ENCODE measurements around the gene PLCB1.
"Not testable (repeated sequence)": the region's sequence is repeated elsewhere in the genome, so short reads cannot be mapped to it uniquely, and the experiment has no call there.

PLCB1 gene

DNA sequence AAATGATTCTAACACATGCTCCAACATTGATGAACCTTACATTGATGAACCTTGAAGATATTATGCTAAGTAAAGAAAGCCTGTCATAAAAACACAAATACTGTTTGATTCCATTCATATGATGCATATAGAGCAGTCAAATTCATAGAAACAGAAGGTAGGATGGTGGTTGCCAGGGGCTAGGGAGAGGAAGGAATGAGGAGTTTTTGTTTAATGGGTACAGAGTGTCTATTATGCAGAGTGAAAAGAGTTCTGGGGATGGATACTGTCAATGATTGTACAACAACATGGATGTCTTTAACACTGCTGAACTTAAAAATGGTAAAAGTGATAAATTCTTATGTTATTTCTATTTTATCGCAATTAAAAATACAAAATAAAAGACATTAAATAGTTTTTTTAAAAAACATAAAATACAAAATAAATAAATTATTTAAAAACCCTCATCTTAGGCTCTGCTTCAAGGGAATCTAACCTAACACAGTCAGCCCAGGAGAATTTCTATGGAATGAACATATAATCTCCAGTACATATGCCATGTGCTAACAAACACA is 451.0 kb downstream of the PLCB1 start:
- H3K36me3 ChIP-seq (ENCODE audit: control insufficient read depth, insufficient read depth, low read length): no peaks in the 10 kb centered on the region
- no peaks in the 10 kb centered on the region for H3K9me3 ChIP-seq (ENCODE audit: control insufficient read depth, insufficient read depth, low read depth, low read length)
- H3K4me1 ChIP-seq (ENCODE audit: control insufficient read depth, insufficient read depth, low read length): no peaks in the 10 kb centered on the region; the same call in 1 of the 2 replicates
- no peak overlapping the region for H3K27ac ChIP-seq (ENCODE audit: low read depth, low read length)
- H3K4me3 ChIP-seq (ENCODE audit: low read depth, low read length): no peak overlapping the region
- no peak overlapping the region for H3K9ac ChIP-seq (ENCODE audit: low read length)
- H3K27me3 ChIP-seq (ENCODE audit: control insufficient read depth, insufficient read depth, low read length): no peaks in the 10 kb centered on the region

- Histone ChIP-seq H3K9me3 (ENCODE audit: control insufficient read depth, insufficient read depth, low read depth, low read length) (no peaks in the 10 kb centered on the region), H3K27me3 (ENCODE audit: control insufficient read depth, insufficient read depth, low read length) (no peaks in the 10 kb centered on the region), H3K4me1 (ENCODE audit: control insufficient read depth, insufficient read depth, low read length) (no peaks in the 10 kb centered on the region; the same call in 1 of the 2 replicates), H3K4me3 (ENCODE audit: low read depth, low read length) (no peak overlapping the region), H3K27ac (ENCODE audit: low read depth, low read length) (no peak overlapping the region), H3K9ac (ENCODE audit: low read length) (no peak overlapping the region), H3K36me3 (ENCODE audit: control insufficient read depth, insufficient read depth, low read length) (no peaks in the 10 kb centered on the region)
Observed at GRCh38 chr20:8583566-8584043, 451.5 kb downstream of the PLCB1 start.

GRCh38 chr20:8587251-8587650 is 455.2 kb downstream of the PLCB1 start:
- Histone ChIP-seq H3K4me3 (ENCODE audit: low read depth, low read length) (no peak overlapping the region), H3K4me1 (ENCODE audit: control insufficient read depth, insufficient read depth, low read length) (no peaks in the 10 kb centered on the region; the same call in 1 of the 2 replicates), H3K9me3 (ENCODE audit: control insufficient read depth, insufficient read depth, low read depth, low read length) (no peaks in the 10 kb centered on the region), H3K27ac (ENCODE audit: low read depth, low read length) (no peak overlapping the region), H3K36me3 (ENCODE audit: control insufficient read depth, insufficient read depth, low read length) (no peaks in the 10 kb centered on the region), H3K9ac (ENCODE audit: low read length) (no peak overlapping the region), H3K27me3 (ENCODE audit: control insufficient read depth, insufficient read depth, low read length) (no peaks in the 10 kb centered on the region)

GRCh38 chr20:8587810-8588209 is 455.7 kb downstream of the PLCB1 start:
- Histone ChIP-seq H3K9me3 (ENCODE audit: control insufficient read depth, insufficient read depth, low read depth, low read length) (no peaks in the 10 kb centered on the region), H3K9ac (ENCODE audit: low read length) (no peak overlapping the region), H3K4me1 (ENCODE audit: control insufficient read depth, insufficient read depth, low read length) (no peaks in the 10 kb centered on the region; the same call in 1 of the 2 replicates), H3K27me3 (ENCODE audit: control insufficient read depth, insufficient read depth, low read length) (no peaks in the 10 kb centered on the region), H3K4me3 (ENCODE audit: low read depth, low read length) (no peak overlapping the region), H3K36me3 (ENCODE audit: control insufficient read depth, insufficient read depth, low read length) (no peaks in the 10 kb centered on the region), H3K27ac (ENCODE audit: low read depth, low read length) (no peak overlapping the region)

- Histone ChIP-seq H3K4me3 (ENCODE audit: low read depth, low read length) (no peak overlapping the region), H3K27me3 (ENCODE audit: control insufficient read depth, insufficient read depth, low read length) (no peaks in the 10 kb centered on the region), H3K4me1 (ENCODE audit: control insufficient read depth, insufficient read depth, low read length) (no peaks in the 10 kb centered on the region), H3K36me3 (ENCODE audit: control insufficient read depth, insufficient read depth, low read length) (no peaks in the 10 kb centered on the region), H3K9me3 (ENCODE audit: control insufficient read depth, insufficient read depth, low read depth, low read length) (0 out of 2 replicates have a peak, but pooled peaks cover 4% of the 10 kb centered on the region), H3K27ac (ENCODE audit: low read depth, low read length) (no peak overlapping the region), H3K9ac (ENCODE audit: low read length) (no peak overlapping the region)
Observed at GRCh38 chr20:8589956-8590355, 457.9 kb downstream of the PLCB1 start.

DNA sequence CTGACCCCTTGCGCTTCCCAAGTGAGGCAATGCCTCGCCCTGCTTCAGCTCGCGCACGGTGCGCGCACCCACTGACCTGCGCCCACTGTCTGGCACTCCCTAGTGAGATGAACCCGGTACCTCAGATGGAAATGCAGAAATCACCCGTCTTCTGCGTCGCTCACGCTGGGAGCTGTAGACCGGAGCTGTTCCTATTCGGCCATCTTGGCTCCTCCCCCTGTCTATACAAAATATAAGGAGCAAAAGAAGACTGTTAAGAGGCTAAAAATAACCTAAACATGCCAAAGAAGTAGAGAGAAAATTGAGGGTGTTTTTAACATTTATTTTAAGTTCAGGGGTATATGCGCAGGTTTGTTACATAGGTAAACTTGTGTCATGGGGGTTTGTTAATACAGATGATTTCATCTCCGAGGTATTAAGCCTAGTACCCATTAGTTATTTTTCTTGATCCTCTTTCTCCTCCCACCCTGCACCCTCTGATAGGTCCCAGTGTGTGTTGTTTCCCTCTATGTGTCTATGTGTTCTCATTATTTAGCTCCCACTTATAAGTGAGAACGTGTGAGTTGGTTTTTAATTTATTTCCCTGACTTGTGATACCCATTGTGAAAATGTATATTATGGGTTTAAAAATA is 469.0 kb downstream of the PLCB1 start:
- H3K27ac ChIP-seq (ENCODE audit: low read depth, low read length); H3K27me3 ChIP-seq (ENCODE audit: control insufficient read depth, insufficient read depth, low read length): not testable (repeated sequence)

DNA sequence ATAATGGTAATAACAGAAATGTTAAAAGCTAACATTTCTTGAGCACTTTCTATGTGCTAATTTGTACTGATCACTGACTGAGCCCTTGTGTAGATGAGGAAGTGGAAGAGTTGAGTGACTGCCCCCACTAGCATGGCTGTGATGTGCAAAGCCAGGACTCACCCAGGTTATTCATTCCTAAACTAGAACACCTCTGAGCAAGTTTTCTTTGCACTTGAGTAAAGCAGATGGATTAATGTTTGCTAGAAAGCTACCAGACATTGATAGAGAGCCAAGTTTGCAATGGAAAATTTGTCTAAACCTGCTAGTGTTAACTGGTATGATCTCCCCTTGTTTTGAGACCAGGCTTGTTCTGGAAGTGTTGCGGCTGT is 469.5 kb downstream of the PLCB1 start:
- Histone ChIP-seq H3K9ac (ENCODE audit: low read length) (peak overlapping the region; percentile 50), H3K27me3 (ENCODE audit: control insufficient read depth, insufficient read depth, low read length) (no peaks in the 10 kb centered on the region), H3K36me3 (ENCODE audit: control insufficient read depth, insufficient read depth, low read length) (no peaks in the 10 kb centered on the region), H3K27ac (ENCODE audit: low read depth, low read length) (no peak overlapping the region), H3K9me3 (ENCODE audit: control insufficient read depth, insufficient read depth, low read depth, low read length) (no peaks in the 10 kb centered on the region), H3K4me3 (ENCODE audit: low read depth, low read length) (peak overlapping the region; percentile 50), H3K4me1 (ENCODE audit: control insufficient read depth, insufficient read depth, low read length) (peaks cover 5% of the 10 kb centered on the region)

More for the DNA sequence above, 469.0 kb downstream of the PLCB1 start:
- not testable (repeated sequence) for H3K36me3 ChIP-seq (ENCODE audit: control insufficient read depth, insufficient read depth, low read length); H3K4me1 ChIP-seq (ENCODE audit: control insufficient read depth, insufficient read depth, low read length); H3K9me3 ChIP-seq (ENCODE audit: control insufficient read depth, insufficient read depth, low read depth, low read length)
- Histone ChIP-seq H3K4me3 (ENCODE audit: low read depth, low read length) (peak overlapping the region; percentile 50), H3K9ac (ENCODE audit: low read length) (peak overlapping the region; percentile 50)

DNA sequence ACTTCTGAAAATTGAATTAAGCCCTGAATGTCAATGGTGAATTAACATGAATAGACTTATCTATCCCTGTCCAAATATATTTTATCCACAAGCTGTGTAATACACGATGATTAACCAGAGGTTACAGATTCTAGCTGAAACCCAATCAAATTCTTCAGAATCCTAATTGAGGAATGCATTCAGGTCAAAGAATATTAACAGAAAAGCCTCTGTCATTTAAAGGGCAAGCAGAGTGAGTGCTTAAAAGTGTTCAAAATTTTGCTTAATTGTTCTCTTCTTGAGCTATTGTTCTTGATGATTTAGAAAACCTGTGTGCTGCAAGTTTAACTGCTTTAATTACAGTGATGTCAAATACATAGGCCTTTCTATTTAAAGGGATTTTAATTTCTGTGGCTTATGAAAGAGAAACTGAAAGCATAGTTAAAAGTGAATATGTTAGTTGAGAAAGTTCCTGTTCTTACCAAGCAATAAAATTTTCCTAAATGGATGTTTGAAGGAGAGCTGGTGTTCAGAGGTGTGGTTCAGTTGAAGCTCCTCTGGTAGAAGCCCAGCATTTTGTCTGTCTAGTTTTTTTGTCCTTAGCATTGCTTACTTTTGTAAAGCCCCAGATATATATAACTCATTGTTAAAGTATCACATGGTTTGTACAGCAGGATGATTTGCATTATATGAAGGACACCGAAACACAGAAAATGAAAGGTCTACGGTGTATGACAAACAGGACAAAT is 470.5 kb downstream of the PLCB1 start:
- Histone ChIP-seq H3K4me3 (ENCODE audit: low read depth, low read length) (no peak overlapping the region), H3K36me3 (ENCODE audit: control insufficient read depth, insufficient read depth, low read length) (no peaks in the 10 kb centered on the region), H3K9me3 (ENCODE audit: control insufficient read depth, insufficient read depth, low read depth, low read length) (no peaks in the 10 kb centered on the region), H3K27ac (ENCODE audit: low read depth, low read length) (no peak overlapping the region), H3K27me3 (ENCODE audit: control insufficient read depth, insufficient read depth, low read length) (no peaks in the 10 kb centered on the region), H3K9ac (ENCODE audit: low read length) (no peak overlapping the region), H3K4me1 (ENCODE audit: control insufficient read depth, insufficient read depth, low read length) (peaks cover 5% of the 10 kb centered on the region)

DNA sequence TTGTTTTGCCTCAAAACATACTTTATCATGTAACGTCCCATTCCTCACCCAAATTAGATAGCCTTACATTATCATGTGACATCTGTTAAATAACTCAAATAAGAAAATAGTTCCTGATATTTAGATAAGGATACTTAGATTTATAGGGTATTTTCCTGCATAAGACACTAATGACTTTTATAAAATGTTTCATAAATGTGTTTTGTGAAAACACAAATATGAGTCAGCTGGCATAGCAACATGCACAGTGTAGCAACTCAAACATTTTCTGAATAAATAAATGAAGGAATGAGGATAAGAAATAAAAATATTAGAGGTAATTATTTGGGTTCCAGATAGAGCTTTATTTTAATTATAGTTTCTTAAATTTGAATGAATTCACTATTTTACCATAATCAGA is 476.4 kb downstream of the PLCB1 start:
- Histone ChIP-seq H3K27ac (ENCODE audit: low read depth, low read length) (no peak overlapping the region), H3K9me3 (ENCODE audit: control insufficient read depth, insufficient read depth, low read depth, low read length) (no peaks in the 10 kb centered on the region), H3K27me3 (ENCODE audit: control insufficient read depth, insufficient read depth, low read length) (no peaks in the 10 kb centered on the region), H3K4me1 (ENCODE audit: control insufficient read depth, insufficient read depth, low read length) (no peaks in the 10 kb centered on the region), H3K36me3 (ENCODE audit: control insufficient read depth, insufficient read depth, low read length) (no peaks in the 10 kb centered on the region), H3K9ac (ENCODE audit: low read length) (no peak overlapping the region), H3K4me3 (ENCODE audit: low read depth, low read length) (no peak overlapping the region)

DNA sequence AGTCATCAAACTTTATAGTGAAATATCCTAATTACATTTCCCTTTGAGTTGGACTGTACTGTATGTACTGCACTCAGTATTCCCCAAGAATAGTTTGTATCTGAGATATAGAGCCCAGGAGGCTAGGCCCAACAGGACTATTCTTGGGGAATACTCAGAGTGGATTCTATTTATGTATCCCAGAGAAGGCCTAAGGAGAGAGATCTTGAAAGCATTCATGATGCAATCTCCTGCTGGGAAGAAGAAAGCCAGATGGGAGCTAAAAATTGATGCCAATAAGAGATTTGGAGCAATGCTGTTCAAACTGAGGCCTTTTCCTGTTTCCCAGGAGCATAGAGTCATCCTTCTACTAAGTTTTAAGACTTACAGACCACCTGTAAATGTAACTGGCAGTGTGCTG is 484.7 kb downstream of the PLCB1 start:
- H3K4me1 ChIP-seq (ENCODE audit: control insufficient read depth, insufficient read depth, low read length): peaks cover 14% of the 10 kb centered on the region
- H3K36me3 ChIP-seq (ENCODE audit: control insufficient read depth, insufficient read depth, low read length): no peaks in the 10 kb centered on the region
- H3K27ac ChIP-seq (ENCODE audit: low read depth, low read length): no peak overlapping the region

DNA sequence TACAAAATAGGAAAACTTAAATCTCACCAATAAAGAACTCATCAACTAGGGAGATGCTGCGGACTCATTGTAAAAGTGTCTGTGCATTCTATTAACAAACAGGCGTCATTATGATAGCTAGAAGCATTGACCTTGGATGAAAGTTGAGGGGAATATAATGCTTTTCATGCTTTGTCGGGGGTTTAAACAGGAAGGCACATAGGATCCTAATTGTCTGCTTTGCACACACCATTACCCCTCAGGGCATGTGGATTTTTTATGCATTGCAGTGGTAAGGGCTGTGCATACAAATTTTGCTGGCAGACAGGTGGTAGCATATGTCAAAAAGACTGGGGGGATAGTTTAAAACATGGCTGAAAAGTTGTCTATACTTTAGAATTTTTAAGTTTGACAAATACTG is 488.9 kb downstream of the PLCB1 start:
- Histone ChIP-seq H3K27ac (ENCODE audit: low read depth, low read length) (no peak overlapping the region), H3K9me3 (ENCODE audit: control insufficient read depth, insufficient read depth, low read depth, low read length) (no peaks in the 10 kb centered on the region), H3K36me3 (ENCODE audit: control insufficient read depth, insufficient read depth, low read length) (no peaks in the 10 kb centered on the region), H3K27me3 (ENCODE audit: control insufficient read depth, insufficient read depth, low read length) (no peaks in the 10 kb centered on the region), H3K4me3 (ENCODE audit: low read depth, low read length) (no peak overlapping the region), H3K9ac (ENCODE audit: low read length) (no peak overlapping the region), H3K4me1 (ENCODE audit: control insufficient read depth, insufficient read depth, low read length) (peaks cover 10% of the 10 kb centered on the region)

More for the DNA sequence above, 484.7 kb downstream of the PLCB1 start:
- Histone ChIP-seq H3K9ac (ENCODE audit: low read length) (no peak overlapping the region), H3K4me3 (ENCODE audit: low read depth, low read length) (no peak overlapping the region), H3K27me3 (ENCODE audit: control insufficient read depth, insufficient read depth, low read length) (no peaks in the 10 kb centered on the region), H3K9me3 (ENCODE audit: control insufficient read depth, insufficient read depth, low read depth, low read length) (no peaks in the 10 kb centered on the region)

All from HUES6 (cell line).